GM23338 (cell line): ENCODE results near the gene ELL2. TPM values are rescaled to one million over a fixed set of nuclear protein-coding genes. Genes with fewer than 3 reads are reported as not detected.

Source experiments
- ATAC-seq: fragments of 200-7000 bp; cut with Tn5 transposase; 3 replicates; pipeline ENCODE4 v1.9.1; 2020
- DNase-seq: peaks from one replicate; pipeline ENCODE4 v3.0.0-alpha.2; 2015; ENCODE audit warnings: low spot score
- H2AFZ ChIP-seq: fragments of 200-600 bp; sonication (generic); 2 replicates; pipeline ENCODE4 v1.8.0; 2016; ENCODE audit warnings: antibody characterized with exemption, mild to moderate bottlenecking, moderate library complexity
- H3F3A ChIP-seq: fragments of 200-600 bp; sonication (generic); replicated peaks from 2 replicates; pipeline ENCODE4 v1.8.0; 2017; ENCODE audit warnings: antibody characterized with exemption, mixed run types, low read depth
- H3K27ac ChIP-seq: fragments of 200-600 bp; sonication (generic); 2 replicates; pipeline ENCODE4 v1.6.1; 2016; ENCODE audit warnings: low read depth
- H3K27me3 ChIP-seq: fragments of 200-600 bp; sonication (generic); 2 replicates; pipeline ENCODE4 v1.8.0; 2016; ENCODE audit warnings: mild to moderate bottlenecking, mixed run types, moderate library complexity; ENCODE audit not compliant: insufficient read depth
- H3K36me3 ChIP-seq: fragments of 200-600 bp; sonication (generic); 2 replicates; pipeline ENCODE4 v1.8.0; 2016; ENCODE audit warnings: mild to moderate bottlenecking; ENCODE audit not compliant: insufficient read depth
- H3K4me1 ChIP-seq: fragments of 200-600 bp; sonication (generic); 2 replicates; pipeline ENCODE4 v1.8.0; 2016; ENCODE audit warnings: mild to moderate bottlenecking, moderate library complexity; ENCODE audit not compliant: insufficient read depth
- H3K4me2 ChIP-seq: fragments of 200-600 bp; sonication (generic); 2 replicates; pipeline ENCODE4 v1.7.1; 2017; ENCODE audit warnings: mixed run types
- H3K4me3 ChIP-seq: fragments of 200-600 bp; sonication (generic); 2 replicates; pipeline ENCODE4 v1.6.1; 2016; ENCODE audit warnings: mixed run types
- H3K79me2 ChIP-seq: fragments of 200-600 bp; sonication (generic); replicated peaks from 2 replicates; pipeline ENCODE4 v1.8.0; 2017; ENCODE audit warnings: mild to moderate bottlenecking; ENCODE audit not compliant: insufficient read depth
- H3K9me2 ChIP-seq: fragments of 200-600 bp; sonication (generic); 2 replicates; pipeline ENCODE4 v1.8.0; 2017; ENCODE audit not compliant: insufficient read depth
- H4K20me1 ChIP-seq: fragments of 200-600 bp; sonication (generic); replicated peaks from 2 replicates; pipeline ENCODE4 v1.8.0; 2017; ENCODE audit warnings: mild to moderate bottlenecking; ENCODE audit not compliant: insufficient read depth
- H3K27ac Mint-ChIP-seq: 2 replicates; pipeline ENCODE4 v1.8.0; 2020; ENCODE audit warnings: inconsistent platforms, mild to moderate bottlenecking, moderate library complexity, mixed read lengths
- H3K27me3 Mint-ChIP-seq: 3 replicates; pipeline ENCODE4 v1.8.0; 2022; ENCODE audit warnings: low read depth, mild to moderate bottlenecking, moderate library complexity, mixed read lengths, inconsistent platforms; ENCODE audit not compliant: insufficient read depth, poor library complexity
- H3K36me3 Mint-ChIP-seq: 3 replicates; pipeline ENCODE4 v1.8.0; 2021; ENCODE audit warnings: low read depth, mild to moderate bottlenecking, inconsistent platforms, moderate library complexity, mixed read lengths
- H3K4me1 Mint-ChIP-seq: 3 replicates; pipeline ENCODE4 v1.8.0; 2020; ENCODE audit warnings: mild to moderate bottlenecking, inconsistent platforms, mixed read lengths
- H3K4me3 Mint-ChIP-seq: 3 replicates; pipeline ENCODE4 v1.8.0; 2021; ENCODE audit warnings: moderate library complexity, mild to moderate bottlenecking, inconsistent platforms, mixed read lengths
- H3K9me3 Mint-ChIP-seq: 3 replicates; pipeline ENCODE4 v1.8.0; 2020; ENCODE audit warnings: moderate library complexity, mild to moderate bottlenecking, inconsistent platforms, mixed read lengths
- CREB1 ChIP-seq: fragments of 250-450 bp; sonication (Bioruptor Pico); IDR thresholded peaks from 2 replicates; pipeline ENCODE4 v1.5.0; 2020; ENCODE audit warnings: low read depth, mild to moderate bottlenecking, moderate library complexity
- ETS1 ChIP-seq: IDR thresholded peaks from 2 replicates; pipeline ENCODE4 v1.6.1; 2016; ENCODE audit warnings: antibody characterized with exemption
- EZH2 ChIP-seq: fragments of 200-600 bp; sonication (generic); IDR thresholded peaks from one replicate; pipeline ENCODE4 v1.8.0; 2017; ENCODE audit warnings: antibody characterized with exemption, mild to moderate bottlenecking, low read depth; ENCODE audit not compliant: unreplicated experiment
- EZH2phosphoT487 ChIP-seq: fragments of 200-600 bp; sonication (generic); IDR thresholded peaks from one replicate; pipeline ENCODE4 v1.8.1; 2018; ENCODE audit warnings: antibody characterized with exemption; ENCODE audit not compliant: unreplicated experiment
- JUNB ChIP-seq: IDR thresholded peaks from one replicate; pipeline ENCODE4 v1.6.1; 2016; ENCODE audit warnings: antibody characterized with exemption; ENCODE audit not compliant: unreplicated experiment
- NANOG ChIP-seq: IDR thresholded peaks from 2 replicates; pipeline ENCODE4 v1.6.1; 2016; ENCODE audit warnings: antibody characterized with exemption, borderline replicate concordance
- REST ChIP-seq: IDR thresholded peaks from one replicate; pipeline ENCODE4 v1.6.1; 2018; ENCODE audit warnings: antibody characterized with exemption; ENCODE audit not compliant: unreplicated experiment
- STAT1 ChIP-seq: IDR thresholded peaks from one replicate; pipeline ENCODE4 v1.6.1; 2016; ENCODE audit warnings: antibody characterized with exemption; ENCODE audit not compliant: unreplicated experiment
- ZNF114 ChIP-seq: fragments of 250-450 bp; sonication (Bioruptor Pico); IDR thresholded peaks from 2 replicates; pipeline ENCODE4 v1.5.0; 2020; ENCODE audit warnings: mild to moderate bottlenecking, moderate library complexity
- ZNF331 ChIP-seq: fragments of 250-450 bp; sonication (Bioruptor Pico); IDR thresholded peaks from 2 replicates; pipeline ENCODE4 v1.5.0; 2020; ENCODE audit warnings: low read depth, mild to moderate bottlenecking, moderate library complexity
- polyA plus RNA-seq: library from polyadenylated mRNA; unstranded; fragments of >200 nt; fragmentation: Nextera tagmentation; extraction: Ambion mirVana; gene quantifications from 2 replicates; pipeline ENCODE4 v1.2.1, GENCODE V29; 2016
- total RNA-seq: library from RNA; depleted of rRNA; stranded (reverse); fragments of >200 nt; shearing (Covaris generic); gene quantifications from 2 replicates; pipeline ENCODE4 v1.2.3, GENCODE V29; 2014

The ELL2 gene
- total and polyA plus RNA-seq, 2 experiments from 2014 or later: 7.4 to 32.6 TPM

DNA sequence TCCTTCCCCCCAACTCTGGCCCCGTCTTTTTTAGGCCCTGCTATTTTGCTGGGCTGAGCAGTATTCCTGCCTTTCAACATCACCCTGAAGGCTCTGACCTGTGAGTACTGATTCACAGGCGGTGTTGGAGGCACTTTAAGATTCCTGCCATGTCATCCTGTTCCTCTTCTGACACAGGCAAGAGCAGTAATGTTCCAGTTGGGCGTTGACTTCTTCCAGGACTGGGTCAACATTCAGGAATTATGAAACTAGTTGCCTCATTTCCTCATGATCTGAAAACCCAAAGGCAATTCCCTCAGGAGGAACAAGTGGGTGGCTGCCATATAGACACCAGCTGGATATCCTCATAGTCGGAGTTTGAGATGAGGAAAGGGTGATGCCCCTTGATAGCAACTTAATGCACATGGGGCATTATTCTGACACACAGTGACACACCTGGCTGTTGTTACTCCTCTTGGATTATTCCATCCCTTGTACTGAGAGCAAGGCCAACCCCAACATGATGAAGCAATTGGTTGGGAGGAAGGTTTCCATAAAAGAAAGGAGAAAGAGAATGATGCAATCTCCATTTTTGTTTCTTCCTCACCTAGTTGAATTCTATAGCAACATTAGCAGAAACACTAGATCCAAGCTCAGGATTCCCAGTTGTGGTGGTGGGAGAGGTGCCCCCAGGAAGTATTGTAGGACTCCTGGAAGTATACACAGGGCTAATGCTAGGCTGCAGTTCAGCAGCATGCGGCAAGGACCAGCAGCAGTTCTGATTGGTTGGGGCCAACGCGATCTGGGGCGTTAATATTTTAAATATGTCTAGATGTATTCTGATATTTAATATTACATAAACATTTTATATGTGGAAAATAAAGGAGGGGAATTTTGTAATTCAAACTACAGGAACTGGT lies 119.5 kb downstream of the ELL2 start:
- Histone ChIP-seq H3K4me2 (no peak overlapping the region), H3K36me3 (no peaks in the 10 kb centered on the region), H3K4me3 (no peak overlapping the region), H3K4me1 (no peaks in the 10 kb centered on the region), H3K9me2 (peaks cover 8% of the 10 kb centered on the region; the same call in 1 of the 2 replicates), H3K27me3 (no peaks in the 10 kb centered on the region), H3F3A (no peaks in the 10 kb centered on the region), H3K79me2 (no peaks in the 10 kb centered on the region), H4K20me1 (no peaks in the 10 kb centered on the region), H2AFZ (peak overlapping the region; percentile 80; the same call in 1 of the 2 replicates), H3K27ac (no peak overlapping the region)
- Mint-ChIP-seq H3K4me3 (no peak overlapping the region), H3K9me3 (no peaks in the 10 kb centered on the region), H3K36me3 (no peaks in the 10 kb centered on the region), H3K27me3 (no peaks in the 10 kb centered on the region), H3K27ac (no peak overlapping the region), H3K4me1 (peaks cover 2% of the 10 kb centered on the region; the same call in 1 of the 3 replicates)
- ATAC-seq: no peak
- TF ChIP-seq CREB1 (CRISPR knock-in tag): no peak
- TF ChIP-seq EZH2phosphoT487: no peak
- no peak for TF ChIP-seq REST
- TF ChIP-seq JUNB: no peak
- no peak for TF ChIP-seq ZNF114 (CRISPR knock-in tag)
- no peak for TF ChIP-seq ETS1
- TF ChIP-seq NANOG: no peak
- DNase-seq: no peak

- no peak overlapping the region for H3K4me3 ChIP-seq
- H3K79me2 ChIP-seq: no peaks in the 10 kb centered on the region
- no peak overlapping the region for H3K27ac ChIP-seq
- H3K36me3 Mint-ChIP-seq: no peaks in the 10 kb centered on the region
- H2AFZ ChIP-seq: no peak overlapping the region
- no peaks in the 10 kb centered on the region for H3K36me3 ChIP-seq
- H3K27me3 Mint-ChIP-seq: no peaks in the 10 kb centered on the region
- H3K9me3 Mint-ChIP-seq: no peaks in the 10 kb centered on the region
- no peaks in the 10 kb centered on the region for H4K20me1 ChIP-seq
- no peak overlapping the region for H3K4me2 ChIP-seq
- DNase-seq (no peak), ATAC-seq (no peak)
- H3K4me3 Mint-ChIP-seq: no peak overlapping the region
- H3K9me2 ChIP-seq: peaks cover 8% of the 10 kb centered on the region; the same call in 1 of the 2 replicates
- H3K4me1 Mint-ChIP-seq: peaks cover 2% of the 10 kb centered on the region; the same call in 1 of the 3 replicates
- no peaks in the 10 kb centered on the region for H3K4me1 ChIP-seq
- H3F3A ChIP-seq: no peaks in the 10 kb centered on the region
- H3K27me3 ChIP-seq: no peaks in the 10 kb centered on the region
- no peak for TF ChIP-seq NANOG
- TF ChIP-seq ZNF331 (CRISPR knock-in tag): no peak
- TF ChIP-seq STAT1: no peak
- TF ChIP-seq EZH2: no peak
- no peak overlapping the region for H3K27ac Mint-ChIP-seq
These were observed 120.5 kb downstream of the ELL2 start for GRCh38 chr5:95840956-95841705.
